HG02885 (cell line): ENCODE data around the gene MYRIP.
"Not testable (repeated sequence)": the region's sequence is repeated elsewhere in the genome, so short reads cannot be mapped to it uniquely, and the experiment has no call there.

Experiments used
- ATAC-seq: cut with Tn5 transposase; IDR thresholded peaks from one replicate; pipeline ENCODE4 v1.9.1; 2021; ENCODE audit warnings: mild to moderate bottlenecking; ENCODE audit not compliant: unreplicated experiment, poor library complexity

Gene MYRIP

GRCh38 chr3:40073310-40074007 lies 264.1 kb downstream of the MYRIP start:
- ATAC-seq: no peak

DNA sequence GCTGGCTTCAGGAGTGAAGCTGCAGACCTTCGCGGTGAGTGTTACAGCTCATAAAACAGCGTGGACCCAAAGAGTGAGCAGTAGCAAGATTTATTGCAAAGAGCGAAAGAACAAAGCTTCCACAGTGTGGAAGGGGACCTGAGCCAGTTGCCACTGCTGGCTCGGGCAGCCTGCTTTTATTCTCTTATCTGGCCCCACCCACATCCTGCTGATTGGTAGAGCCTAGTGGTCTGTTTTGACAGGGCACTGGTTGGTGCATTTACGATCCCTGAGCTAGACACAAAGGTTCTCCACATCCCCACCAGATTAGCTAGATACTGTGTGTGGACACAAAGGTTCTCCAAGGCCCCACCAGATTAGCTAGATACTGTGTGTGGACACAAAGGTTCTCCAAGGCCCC lies 267.7 kb downstream of the MYRIP start:
- not testable (repeated sequence) for ATAC-seq

DNA sequence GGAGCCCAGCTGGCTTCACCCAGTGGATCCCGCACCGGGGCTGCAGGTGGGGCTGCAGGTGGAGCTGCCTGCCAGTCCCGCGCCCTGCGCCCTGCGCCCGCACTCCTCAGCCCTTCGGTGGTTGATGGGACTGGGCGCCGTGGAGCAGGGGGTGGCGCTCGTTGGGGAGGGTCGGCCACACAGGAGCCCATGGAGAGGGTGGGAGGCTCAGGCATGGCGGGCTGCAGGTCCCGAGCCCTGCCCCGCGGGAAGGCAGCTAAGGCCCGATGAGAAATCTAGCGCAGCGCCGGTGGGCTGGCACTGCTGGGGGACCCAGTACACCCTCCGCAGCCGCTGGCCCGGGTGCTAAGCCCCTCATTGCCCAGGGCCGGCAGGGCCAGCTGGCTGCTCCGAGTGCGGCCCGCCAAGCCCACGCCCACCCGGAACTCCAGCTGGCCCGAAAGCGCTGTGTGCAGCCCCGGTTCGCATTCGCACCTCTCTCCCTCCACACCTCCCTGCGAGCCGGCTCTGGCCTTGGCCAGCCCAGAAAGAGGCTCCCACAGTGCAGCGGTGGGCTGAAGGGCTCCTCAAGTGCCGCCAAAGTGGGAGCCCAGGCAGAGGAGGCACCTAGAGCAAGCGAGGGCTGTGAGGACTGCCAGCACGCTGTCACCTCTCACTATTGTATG lies 268.6 kb downstream of the MYRIP start:
- ATAC-seq: not testable (repeated sequence)

DNA sequence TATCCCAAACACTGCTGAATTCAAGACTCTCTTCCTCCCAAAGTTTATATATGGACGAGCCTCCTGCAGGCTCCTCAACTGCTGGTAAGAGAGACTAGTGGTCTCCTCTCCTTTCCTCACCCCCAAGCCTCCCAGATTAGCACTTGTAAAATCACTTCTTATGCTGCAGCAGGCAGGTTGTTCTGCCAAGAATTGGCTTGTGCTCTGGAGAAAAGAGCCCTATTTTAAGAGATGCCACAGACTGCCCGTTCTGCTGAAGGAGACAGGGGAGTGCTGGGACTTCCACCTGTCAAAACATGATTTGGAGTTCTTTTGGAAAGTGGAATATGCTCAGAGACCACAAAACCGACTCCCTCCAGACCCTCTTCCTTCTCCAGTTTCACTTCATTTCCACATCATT lies 269.2 kb downstream of the MYRIP start:
- ATAC-seq: no peak

GRCh38 chr3:40079203-40079846 lies 269.9 kb downstream of the MYRIP start:
- ATAC-seq: no peak

GRCh38 chr3:40079847-40080240 lies 270.4 kb downstream of the MYRIP start:
- ATAC-seq: no peak

GRCh38 chr3:40083066-40083465 lies 273.7 kb downstream of the MYRIP start:
- no peak for ATAC-seq

DNA sequence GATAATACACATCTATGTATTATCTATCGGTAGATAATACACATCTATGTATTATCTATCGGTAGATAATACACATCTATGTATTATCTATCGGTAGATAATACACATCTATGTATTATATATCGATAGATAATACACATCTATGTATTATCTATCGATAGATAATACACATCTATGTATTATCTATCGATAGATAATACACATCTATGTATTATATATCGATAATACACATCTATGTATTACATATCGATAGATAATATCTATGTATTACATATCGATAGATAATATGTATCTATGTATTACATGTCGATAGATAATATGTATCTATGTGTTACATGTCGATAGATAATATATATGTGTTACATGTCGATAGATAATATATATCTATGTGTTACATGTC lies 275.0 kb downstream of the MYRIP start:
- ATAC-seq: not testable (repeated sequence)

DNA sequence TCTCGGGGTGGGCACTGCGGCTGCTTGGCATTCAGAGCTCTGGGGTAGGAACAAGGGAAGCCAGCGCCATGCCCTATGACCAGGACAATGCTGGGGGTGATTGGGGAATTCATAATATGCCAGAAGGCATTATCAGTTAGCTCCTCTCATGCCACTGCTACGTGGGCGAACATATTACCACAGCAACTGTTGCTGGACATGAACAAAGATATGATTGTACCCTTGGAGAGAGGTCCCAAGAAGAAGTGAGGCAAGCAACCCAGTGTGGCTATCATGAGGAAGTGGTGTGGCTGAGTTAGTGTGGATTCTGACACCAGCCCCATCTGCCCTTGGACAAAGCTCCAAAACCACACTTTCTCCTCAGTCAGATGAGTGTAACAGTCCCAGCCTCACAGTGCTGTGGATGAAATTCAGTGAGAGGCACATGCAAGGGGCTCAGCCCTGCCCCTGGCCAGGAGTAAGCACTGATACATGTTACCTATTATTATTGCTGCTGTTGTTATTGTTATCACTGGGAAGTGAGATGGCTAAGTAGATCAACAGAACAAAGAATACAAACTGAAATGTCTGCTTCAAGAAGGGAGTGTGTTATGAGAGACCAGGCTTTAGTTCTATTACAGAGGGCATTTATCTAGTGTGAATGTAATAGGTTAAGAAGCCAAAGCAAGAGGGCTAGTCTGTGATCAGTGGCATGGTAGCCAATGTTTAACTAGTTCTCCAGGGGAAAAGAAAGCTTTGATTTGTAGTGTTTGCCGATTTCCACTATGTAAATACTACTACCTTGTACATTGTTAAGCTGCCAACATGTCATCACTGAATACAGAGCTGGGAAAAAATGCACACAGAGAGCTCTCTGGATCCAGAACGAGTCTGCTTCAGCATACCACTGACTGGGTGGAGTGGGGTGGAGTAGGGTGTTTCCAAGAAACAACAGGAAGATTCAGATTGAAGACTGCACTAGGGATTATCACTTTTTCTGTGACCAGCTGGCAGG lies 277.8 kb downstream of the MYRIP start:
- no peak for ATAC-seq

- no peak for ATAC-seq
These were observed 279.2 kb downstream of the MYRIP start for GRCh38 chr3:40088527-40089170.

- ATAC-seq: no peak
These were observed 287.3 kb downstream of the MYRIP start for GRCh38 chr3:40096661-40097111.

DNA sequence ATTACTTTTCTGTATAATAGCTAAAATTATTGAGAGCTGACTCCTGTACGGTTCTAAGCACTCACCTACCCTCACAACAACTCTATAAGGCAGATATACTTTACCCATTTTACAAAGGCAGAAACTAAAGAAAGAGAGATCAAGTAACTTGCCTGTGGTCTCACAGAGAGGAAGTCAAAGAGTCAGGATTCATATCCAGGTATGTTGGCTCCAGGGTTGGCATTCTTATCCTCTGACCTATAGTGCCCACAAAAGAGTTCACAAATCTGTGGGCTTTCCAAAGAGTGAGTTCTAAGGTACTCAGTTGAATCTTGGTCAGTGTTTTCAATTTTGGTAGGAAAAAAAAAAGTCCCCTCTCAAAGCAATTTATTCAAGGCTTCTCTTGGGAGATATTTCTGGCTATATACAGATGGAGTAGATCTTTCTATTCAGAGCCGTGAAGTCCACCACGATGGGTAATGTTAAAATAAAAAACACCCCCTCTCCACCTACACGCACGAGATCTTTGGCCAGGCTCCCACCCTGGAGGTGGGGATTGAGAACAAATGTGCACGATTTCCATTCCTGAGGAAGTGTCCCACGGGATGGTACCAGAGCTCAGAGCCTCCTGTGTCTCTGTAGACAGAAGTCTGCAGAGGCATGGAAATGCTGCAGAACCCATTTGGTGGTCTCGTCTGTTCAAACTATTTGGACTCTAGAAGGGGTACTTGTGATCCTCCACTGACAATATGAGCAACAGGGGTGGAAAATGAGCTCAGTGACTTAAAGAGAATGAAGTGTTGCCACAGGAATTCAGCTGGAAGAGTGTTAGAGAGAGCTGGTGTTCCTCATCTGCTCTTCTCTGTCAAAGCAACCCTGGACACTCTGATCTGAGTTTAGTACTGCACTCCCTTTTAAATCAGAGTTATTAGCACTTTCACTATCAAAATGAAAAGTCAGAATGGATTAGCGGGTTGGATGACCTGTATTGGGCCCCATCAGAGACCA lies 288.0 kb downstream of the MYRIP start:
- ATAC-seq: no peak

DNA sequence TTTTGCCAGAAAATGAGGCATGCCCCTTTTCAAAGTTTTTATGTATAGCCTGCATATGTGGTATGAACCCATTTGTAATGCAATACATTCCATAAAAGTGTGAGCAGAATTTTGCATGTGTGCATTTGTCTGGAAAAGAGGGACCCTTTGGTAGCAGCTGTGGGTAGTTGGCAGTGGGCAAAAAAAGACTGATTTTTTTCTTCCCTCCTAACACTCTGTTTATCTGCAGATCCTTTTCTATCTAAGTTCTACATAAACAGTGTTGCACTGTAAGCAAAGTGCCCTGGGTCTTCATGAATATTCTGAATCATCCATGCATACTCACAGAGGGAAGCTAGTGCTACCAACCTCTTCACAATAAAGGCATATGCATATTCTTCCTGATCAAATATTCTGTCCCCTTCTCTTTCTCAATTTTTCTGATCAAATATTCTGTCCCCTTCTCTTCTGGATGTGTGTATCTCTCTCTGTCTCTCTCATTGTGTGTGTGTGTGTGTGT lies 288.9 kb downstream of the MYRIP start:
- no peak for ATAC-seq

DNA sequence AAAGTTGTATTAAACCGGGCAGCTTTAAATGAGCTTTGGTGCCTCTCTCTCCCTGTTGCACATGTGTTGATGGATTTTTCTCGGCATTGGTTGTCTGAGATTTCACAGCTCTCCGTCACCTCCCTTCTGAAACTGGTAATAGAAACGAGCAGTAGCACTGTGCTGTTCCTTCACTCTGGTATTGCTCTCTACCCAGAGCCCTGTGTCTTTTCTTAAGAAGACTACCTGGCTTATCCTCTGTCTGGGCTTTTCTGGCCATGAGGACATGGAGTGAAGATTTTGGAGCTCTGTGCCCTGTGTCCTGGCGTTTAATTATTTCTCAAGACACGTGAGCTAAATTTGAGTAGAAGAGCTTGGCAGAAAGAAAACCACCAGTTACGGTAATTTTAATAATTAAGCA lies 290.5 kb downstream of the MYRIP start:
- ATAC-seq: no peak

- no peak for ATAC-seq
These were observed 292.8 kb downstream of the MYRIP start for GRCh38 chr3:40102182-40102581.

GRCh38 chr3:40103829-40104228 lies 294.4 kb downstream of the MYRIP start:
- ATAC-seq: no peak

DNA sequence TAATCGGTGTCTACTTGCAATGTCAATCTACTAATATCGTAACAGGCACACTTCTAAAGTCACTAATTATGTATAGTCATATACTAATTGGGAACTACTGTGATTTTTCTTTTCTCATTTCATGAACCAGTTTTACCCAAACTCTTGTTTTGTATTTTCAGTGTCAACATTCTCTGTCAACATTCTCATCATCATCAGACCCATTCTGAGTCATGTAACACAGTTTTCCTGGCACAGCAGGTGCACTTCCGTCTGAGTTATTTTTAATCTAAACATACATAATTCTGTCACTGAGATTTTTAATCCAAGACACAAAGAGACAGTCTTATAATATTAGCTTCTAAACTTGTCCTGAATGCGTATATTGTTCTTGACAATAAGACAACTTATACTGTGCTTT lies 295.0 kb downstream of the MYRIP start:
- no peak for ATAC-seq

DNA sequence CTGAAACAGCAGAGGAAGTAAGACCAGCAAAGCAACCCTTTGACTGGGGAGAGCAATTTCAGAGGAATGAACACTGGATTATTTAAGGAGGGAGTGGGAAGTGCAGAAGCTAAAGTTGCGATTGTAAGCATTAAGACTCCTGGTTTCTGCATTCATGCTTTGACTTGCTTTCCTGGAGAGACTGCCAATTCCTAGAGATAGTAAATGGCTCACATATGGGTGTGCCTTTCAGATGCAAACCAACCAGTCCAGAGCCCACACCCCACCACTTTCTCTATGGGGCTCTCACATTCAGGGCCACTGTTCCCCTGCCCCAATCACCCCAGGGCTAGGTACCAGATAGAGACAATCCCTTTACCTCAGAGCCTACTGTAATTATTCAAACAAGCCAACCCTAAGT lies 299.2 kb downstream of the MYRIP start:
- no peak for ATAC-seq
